Activated CD8-positive, alpha-beta memory T cell treated with anti-CD3 and anti-CD28 coated beads for 24 hours (primary cell): ENCODE data around the gene HEATR9.

ENCODE experiments used
- DNase-seq: peaks from one replicate; pipeline ENCODE4 v3.0.0-alpha.2; 2020

The HEATR9 gene

DNA sequence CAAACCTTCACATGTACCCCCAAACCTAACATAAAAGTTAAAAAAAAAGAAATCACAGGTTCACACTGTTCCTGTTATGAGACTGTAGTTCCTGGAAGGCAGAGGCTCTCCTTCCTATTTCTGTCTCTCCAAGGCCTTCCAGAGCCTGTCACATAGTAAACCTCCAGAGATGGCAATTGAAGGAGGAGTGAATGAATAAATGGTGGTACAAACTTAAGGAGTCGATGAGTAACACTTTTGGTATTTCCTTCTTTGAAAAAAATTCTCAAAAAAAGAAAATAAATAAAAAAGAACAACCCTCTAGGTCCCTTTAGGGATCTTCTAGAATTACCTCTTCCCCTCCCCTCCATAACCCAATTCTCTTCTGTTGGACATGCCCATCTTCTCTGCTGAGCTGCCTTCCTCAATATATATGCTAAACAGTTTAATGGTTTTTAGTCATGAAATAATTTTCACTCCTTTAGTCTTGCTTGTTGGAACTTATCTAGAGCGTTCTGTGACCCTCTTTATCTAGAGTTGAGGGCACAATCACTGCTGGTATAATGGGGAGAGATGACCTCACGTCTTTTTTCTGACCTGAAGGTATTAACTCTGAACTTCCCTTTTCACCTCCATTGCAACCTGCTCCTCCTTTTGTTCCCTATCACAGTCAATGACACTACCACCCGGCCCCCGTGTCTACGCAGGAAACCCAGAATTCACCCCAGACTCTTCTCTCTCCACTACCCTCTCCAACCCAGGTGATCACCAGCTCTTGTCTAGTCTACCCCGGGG lies 61.1 kb downstream of the HEATR9 start:
- no peak for DNase-seq
